ENCODE results near the gene TMEM200C.

DNA sequence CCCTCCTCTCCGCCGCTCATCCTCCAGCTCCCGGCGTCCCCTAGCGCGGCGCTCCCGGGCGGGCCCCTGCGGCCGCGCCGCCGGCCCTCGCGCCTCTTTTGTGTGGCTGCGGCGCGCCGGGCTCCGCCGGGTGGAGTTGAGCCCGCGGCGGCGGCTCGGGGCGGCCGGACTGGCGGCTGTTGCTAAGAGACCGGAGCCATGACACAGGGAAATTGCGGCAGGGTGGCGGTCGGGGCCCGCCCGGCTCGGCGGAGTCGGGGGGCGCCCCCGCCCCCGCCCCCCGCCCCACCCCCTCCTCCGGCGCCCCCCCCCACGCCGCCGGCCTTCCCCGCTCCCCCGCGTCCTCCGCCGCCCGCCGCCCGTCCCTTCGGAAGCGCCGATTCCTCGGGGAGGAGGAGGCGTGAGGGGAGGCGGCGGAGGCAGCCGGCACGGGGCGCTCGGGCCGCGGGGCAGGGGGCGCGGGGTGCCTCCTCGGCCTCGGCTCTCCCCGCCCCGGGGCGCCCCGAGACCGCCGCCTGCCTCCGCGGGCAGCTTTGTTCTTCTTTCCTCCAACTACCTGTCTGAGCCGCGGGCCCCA, at the start of gene TMEM200C:
- TF ChIP-seq, protein P1, sequence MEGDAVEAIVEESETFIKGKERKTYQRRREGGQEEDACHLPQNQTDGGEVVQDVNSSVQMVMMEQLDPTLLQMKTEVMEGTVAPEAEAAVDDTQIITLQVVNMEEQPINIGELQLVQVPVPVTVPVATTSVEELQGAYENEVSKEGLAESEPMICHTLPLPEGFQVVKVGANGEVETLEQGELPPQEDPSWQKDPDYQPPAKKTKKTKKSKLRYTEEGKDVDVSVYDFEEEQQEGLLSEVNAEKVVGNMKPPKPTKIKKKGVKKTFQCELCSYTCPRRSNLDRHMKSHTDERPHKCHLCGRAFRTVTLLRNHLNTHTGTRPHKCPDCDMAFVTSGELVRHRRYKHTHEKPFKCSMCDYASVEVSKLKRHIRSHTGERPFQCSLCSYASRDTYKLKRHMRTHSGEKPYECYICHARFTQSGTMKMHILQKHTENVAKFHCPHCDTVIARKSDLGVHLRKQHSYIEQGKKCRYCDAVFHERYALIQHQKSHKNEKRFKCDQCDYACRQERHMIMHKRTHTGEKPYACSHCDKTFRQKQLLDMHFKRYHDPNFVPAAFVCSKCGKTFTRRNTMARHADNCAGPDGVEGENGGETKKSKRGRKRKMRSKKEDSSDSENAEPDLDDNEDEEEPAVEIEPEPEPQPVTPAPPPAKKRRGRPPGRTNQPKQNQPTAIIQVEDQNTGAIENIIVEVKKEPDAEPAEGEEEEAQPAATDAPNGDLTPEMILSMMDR (IDR thresholded peaks at IDR 0.05): no peak
- TF ChIP-seq POLR2A (IDR thresholded peaks at IDR 0.05): no peak
